OCI-LY7 (cell line): Measurements from ENCODE around the gene NCF2.

Source experiments
- CTCF ChIP-seq: fragments of 200-600 bp; sonication (generic); conservative IDR thresholded peaks from 2 replicates; pipeline ENCODE4 v1.5.1; 2014; ENCODE audit warnings: mild to moderate bottlenecking, antibody characterized with exemption, low read length, moderate library complexity, mixed read lengths
- EZH2phosphoT487 ChIP-seq: fragments of 200-600 bp; sonication (generic); IDR thresholded peaks from 2 replicates; pipeline ENCODE4 v1.6.1; 2018; ENCODE audit warnings: low read depth, borderline replicate concordance, mild to moderate bottlenecking, mixed run types, antibody characterized with exemption, low read length, moderate library complexity, mixed read lengths

GRCh38 chr1:183620311-183620710 lies 30.1 kb upstream of the NCF2 start:
- TF ChIP-seq CTCF (no peak), EZH2phosphoT487 (no peak)
